ENCODE results near the gene MGAT4B. TPM values are rescaled to one million over a fixed set of nuclear protein-coding genes. Genes with fewer than 3 reads are reported as not detected.

MGAT4B gene
- total RNA-seq, 3 donors from 2014 or later (not counting 1 experiment from before 2014, with no cell fraction given): 143 to 159 (median 144) TPM

- TF ChIP-seq CTCF (IDR thresholded peaks at IDR 0.05): no peak
- H3K9me3 Mint-ChIP-seq: no peaks in the 10 kb centered on the region
- Histone ChIP-seq H3K4me3 (ENCODE audit: low read length) (peak overlapping the region; percentile 50), H3K4me1 (ENCODE audit: control insufficient read depth, insufficient read depth, low read length) (peaks cover 56% of the 10 kb centered on the region), H3K9me3 (ENCODE audit: control insufficient read depth, insufficient read depth, low read length) (no peaks in the 10 kb centered on the region), H3K36me3 (ENCODE audit: control insufficient read depth, insufficient read depth, low read length) (peaks cover 2% of the 10 kb centered on the region), H3K27ac (ENCODE audit: low read length) (peak overlapping the region; percentile 100), H3K27me3 (ENCODE audit: control insufficient read depth, insufficient read depth, low read length) (no peaks in the 10 kb centered on the region)
- H3K4me1 Mint-ChIP-seq: peaks cover 27 to 44% of the 10 kb centered on the region in 2 donors
- no peaks in the 10 kb centered on the region for H3K36me3 Mint-ChIP-seq
- intact Hi-C loops (cut with micrococcal nuclease): no loop called here
- 86% methylated on average over 14 of the region's 14 CpGs for WGBS (ENCODE audit: insufficient coverage)
- H3K27me3 Mint-ChIP-seq (ENCODE audit: low read depth in 2 of 2): peaks cover 0 to 3% of the 10 kb centered on the region in 2 donors
- peak overlapping the region; percentile 88 for H3K4me3 Mint-ChIP-seq
- peak overlapping the region; percentile 97 to 98 for H3K27ac Mint-ChIP-seq
- DNase-seq: no peak
- ATAC-seq: no peak
Measured at GRCh38 chr5:179817890-179818745, 11.5 kb upstream of the MGAT4B start.

GRCh38 chr5:179817470-179817840 lies 10.8 kb upstream of the MGAT4B start:
- ATAC-seq: no peak
- no peaks in the 10 kb centered on the region for H3K27me3 ChIP-seq (ENCODE audit: control insufficient read depth, insufficient read depth, low read length)

GRCh38 chr5:179816796-179817469 lies 10.3 kb upstream of the MGAT4B start:
- no peaks in the 10 kb centered on the region for H3K36me3 ChIP-seq (ENCODE audit: control insufficient read depth, insufficient read depth, low read length)
- H3K27me3 ChIP-seq (ENCODE audit: control insufficient read depth, insufficient read depth, low read length): no peaks in the 10 kb centered on the region
- TF ChIP-seq CTCF (IDR thresholded peaks at IDR 0.05): no peak
- ATAC-seq (no peak), DNase-seq (no peak)
- 4% methylated on average over 72 of the region's 72 CpGs for WGBS (ENCODE audit: insufficient coverage)
- Mint-ChIP-seq H3K27me3 (ENCODE audit: low read depth in 2 of 2) (peaks cover 0 to 3% of the 10 kb centered on the region in 2 donors), H3K4me1 (peaks cover 15 to 33% of the 10 kb centered on the region in 2 donors), H3K36me3 (no peaks in the 10 kb centered on the region), H3K4me3 (peak overlapping the region; percentile 66), H3K9me3 (no peaks in the 10 kb centered on the region), H3K27ac (peak overlapping the region; percentile 97 to 98)
- no peaks in the 10 kb centered on the region for H3K9me3 ChIP-seq (ENCODE audit: control insufficient read depth, insufficient read depth, low read length)
- H3K4me3 ChIP-seq (ENCODE audit: low read length): no peak overlapping the region
- H3K27ac ChIP-seq (ENCODE audit: low read length): no peak overlapping the region
- intact Hi-C loops (cut with micrococcal nuclease): no loop called here
- H3K4me1 ChIP-seq (ENCODE audit: control insufficient read depth, insufficient read depth, low read length): peaks cover 44% of the 10 kb centered on the region

More at GRCh38 chr5:179817470-179817840, 10.8 kb upstream of the MGAT4B start:
- intact Hi-C loops (cut with micrococcal nuclease): no loop called here
- peak overlapping the region; percentile 66 for H3K4me3 Mint-ChIP-seq
- no peak overlapping the region for H3K4me3 ChIP-seq (ENCODE audit: low read length)
- no peak for TF ChIP-seq CTCF (IDR thresholded peaks at IDR 0.05)
- H3K27me3 Mint-ChIP-seq (ENCODE audit: low read depth in 2 of 2): peaks cover 0 to 3% of the 10 kb centered on the region in 2 donors
- 91% methylated on average over 8 of the region's 8 CpGs for WGBS (ENCODE audit: insufficient coverage)
- no peaks in the 10 kb centered on the region for H3K36me3 ChIP-seq (ENCODE audit: control insufficient read depth, insufficient read depth, low read length)
- H3K9me3 Mint-ChIP-seq: no peaks in the 10 kb centered on the region
- H3K27ac Mint-ChIP-seq: peak overlapping the region; percentile 97 to 98
- H3K4me1 ChIP-seq (ENCODE audit: control insufficient read depth, insufficient read depth, low read length): peaks cover 49% of the 10 kb centered on the region
- H3K4me1 Mint-ChIP-seq: peaks cover 20 to 38% of the 10 kb centered on the region in 2 donors
- no peaks in the 10 kb centered on the region for H3K36me3 Mint-ChIP-seq
- DNase-seq: no peak
- H3K27ac ChIP-seq (ENCODE audit: low read length): no peak overlapping the region
- no peaks in the 10 kb centered on the region for H3K9me3 ChIP-seq (ENCODE audit: control insufficient read depth, insufficient read depth, low read length)

Data from natural killer cell (primary cell).